ENCODE measurements around the gene PTPRD. TPM values are rescaled to one million over a fixed set of nuclear protein-coding genes. Genes with fewer than 3 reads are reported as not detected.

Gene PTPRD
- total and polyA plus RNA-seq, 9 of the 15 experiments (the other 6 are each of a cell fraction or from before 2014, with no cell fraction given) = 0.11 TPM; not detected in 8

- TF ChIP-seq REST (IDR thresholded peaks at IDR 0.05; ENCODE audit: borderline replicate concordance) (no peak), REST (CRISPR knock-in tag; IDR thresholded peaks at IDR 0.05; ENCODE audit: low read depth) (no peak), MLX (CRISPR knock-in tag; conservative IDR thresholded peaks at IDR 0.05) (no peak), HLTF (IDR thresholded peaks at IDR 0.05) (no peak), HEY1 (CRISPR knock-in tag; IDR thresholded peaks at IDR 0.05; ENCODE audit: borderline replicate concordance) (no peak), NCOA6 (IDR thresholded peaks at IDR 0.05) (no peak), ELF2 (CRISPR knock-in tag; IDR thresholded peaks at IDR 0.05) (no peak), ZBTB12 (CRISPR knock-in tag; IDR thresholded peaks at IDR 0.05) (no peak), ZFPM2 (CRISPR knock-in tag; IDR thresholded peaks at IDR 0.05) (no peak), IRF1 (CRISPR knock-in tag; IDR thresholded peaks at IDR 0.05; ENCODE audit: borderline replicate concordance) (no peak), KLF13 (tag; IDR thresholded peaks at IDR 0.05; ENCODE audit: borderline replicate concordance, low read depth) (no peak), HES1 (IDR thresholded peaks at IDR 0.05; ENCODE audit: low read depth) (no peak)
Observed at GRCh38 chr9:8289681-8290080, 2323.1 kb downstream of the PTPRD start (continued).
